GM21717 (cell line): Measurements from ENCODE around the gene NRM.

Experiments used
- ATAC-seq: cut with Tn5 transposase; IDR thresholded peaks from one replicate; pipeline ENCODE4 v1.9.1; 2021; ENCODE audit warnings: mild to moderate bottlenecking, moderate library complexity; ENCODE audit not compliant: unreplicated experiment

Gene NRM

GRCh38 chr6:30689985-30690384, 799 bp downstream of the NRM start:
- ATAC-seq: no peak

- ATAC-seq: no peak
These were observed 1.5 kb downstream of the NRM start for GRCh38 chr6:30689022-30689865.

- ATAC-seq: no peak
These were observed 2.2 kb downstream of the NRM start for GRCh38 chr6:30688569-30688968.

GRCh38 chr6:30687659-30688431, 2.9 kb downstream of the NRM start:
- ATAC-seq: no peak

- peak; percentile 31 for ATAC-seq
These were observed 3.7 kb downstream of the NRM start for GRCh38 chr6:30686908-30687658.

- ATAC-seq: no peak
These were observed 4.5 kb downstream of the NRM start, which contains the start of gene PPP1R18 for GRCh38 chr6:30686009-30686907. TSS of gene PPP1R18 (minus strand) at chr6:30686645. CDS start at chr6:30686018, 627 bp downstream.

- no peak for ATAC-seq
These were observed 5.4 kb downstream of the NRM start for GRCh38 chr6:30685157-30686008.

- no peak for ATAC-seq
These were observed 6.2 kb downstream of the NRM start for GRCh38 chr6:30684386-30685156.

GRCh38 chr6:30683980-30684338, 6.8 kb downstream of the NRM start:
- no peak for ATAC-seq

- no peak for ATAC-seq
These were observed 7.4 kb downstream of the NRM start for GRCh38 chr6:30683183-30683979.

- ATAC-seq: peak; percentile 32
These were observed 8.4 kb downstream of the NRM start for GRCh38 chr6:30682143-30683117.

GRCh38 chr6:30681766-30682142, 9.0 kb downstream of the NRM start:
- ATAC-seq: no peak

- ATAC-seq: no peak
These were observed 10.8 kb downstream of the NRM start for GRCh38 chr6:30679765-30680535.

- ATAC-seq: no peak
These were observed 11.6 kb downstream of the NRM start for GRCh38 chr6:30678964-30679726.

- ATAC-seq: no peak
These were observed 14.0 kb downstream of the NRM start for GRCh38 chr6:30676660-30677285.
